Measurements from ENCODE around the gene ZBTB45. TPM values are rescaled to one million over a fixed set of nuclear protein-coding genes. Genes with fewer than 3 reads are reported as not detected.

The ZBTB45 gene
- total RNA-seq, 1 experiment from 2014 or later = 19.7 TPM

GRCh38 chr19:58497634-58498170 lies 21.9 kb downstream of the ZBTB45 start:
- Mint-ChIP-seq H3K4me1 (peaks cover 17% of the 10 kb centered on the region), H3K4me3 (peak overlapping the region; percentile 81), H3K27me3 (ENCODE audit: low read depth) (peaks cover 4% of the 10 kb centered on the region; the same call in 1 of the 2 replicates), H3K27ac (no peak overlapping the region), H3K9me3 (no peaks in the 10 kb centered on the region; the same call in 1 of the 2 replicates), H3K36me3 (no peaks in the 10 kb centered on the region)
- TF ChIP-seq JAZF1 (CRISPR knock-in tag; IDR thresholded peaks at IDR 0.05) (no peak), NFE2L1 (CRISPR knock-in tag; IDR thresholded peaks at IDR 0.05) (no peak), GTF2I (CRISPR knock-in tag; conservative IDR thresholded peaks at IDR 0.05) (no peak)
- ATAC-seq (no peak), DNase-seq (ENCODE audit: low spot score) (no peak)
- POLR2A ChIA-PET = no interaction called here
- CTCF ChIA-PET = no interaction called here

- no peaks in the 10 kb centered on the region for H3K4me1 Mint-ChIP-seq
- no peaks in the 10 kb centered on the region for H3K36me3 Mint-ChIP-seq
- ATAC-seq (no peak), DNase-seq (ENCODE audit: low spot score) (no peak)
- ChIA-PET POLR2A (no interaction called here), CTCF (no interaction called here)
- no peak overlapping the region for H3K27ac Mint-ChIP-seq
- TF ChIP-seq SMAD4 (CRISPR knock-in tag; IDR thresholded peaks at IDR 0.05) (no peak), JAZF1 (CRISPR knock-in tag; IDR thresholded peaks at IDR 0.05) (no peak), ZNF317 (CRISPR knock-in tag; IDR thresholded peaks at IDR 0.05; ENCODE audit: borderline replicate concordance, low read depth) (no peak), ELF4 (CRISPR knock-in tag; IDR thresholded peaks at IDR 0.05; ENCODE audit: low read depth) (no peak), IRF2 (CRISPR knock-in tag; IDR thresholded peaks at IDR 0.05; ENCODE audit: borderline replicate concordance, low read depth) (no peak), FOXK1 (CRISPR knock-in tag; IDR thresholded peaks at IDR 0.05) (no peak), NFE2L1 (CRISPR knock-in tag; IDR thresholded peaks at IDR 0.05) (no peak), CDX4 (CRISPR knock-in tag; IDR thresholded peaks at IDR 0.05; ENCODE audit: borderline replicate concordance) (no peak), TCF7 (CRISPR knock-in tag; IDR thresholded peaks at IDR 0.05; ENCODE audit: low read depth) (no peak), CREB1 (CRISPR knock-in tag; IDR thresholded peaks at IDR 0.05) (no peak), E2F1 (CRISPR knock-in tag; IDR thresholded peaks at IDR 0.05) (no peak), ATF1 (CRISPR knock-in tag; IDR thresholded peaks at IDR 0.05) (no peak), PRRX2 (CRISPR knock-in tag; IDR thresholded peaks at IDR 0.05) (no peak), ZNF425 (CRISPR knock-in tag; conservative IDR thresholded peaks at IDR 0.05) (no peak), MLX (CRISPR knock-in tag; IDR thresholded peaks at IDR 0.05) (no peak), ETV6 (CRISPR knock-in tag; IDR thresholded peaks at IDR 0.05) (no peak), HMGA2 (CRISPR knock-in tag; IDR thresholded peaks at IDR 0.05) (no peak), ZBTB21 (CRISPR knock-in tag; IDR thresholded peaks at IDR 0.05; ENCODE audit: borderline replicate concordance) (no peak)
- peaks cover under 1% of the 10 kb centered on the region; the same call in 1 of the 2 replicates for H3K9me3 Mint-ChIP-seq
- no peak overlapping the region for H3K4me3 Mint-ChIP-seq
- no peaks in the 10 kb centered on the region for H3K27me3 Mint-ChIP-seq (ENCODE audit: low read depth)
Observed at GRCh38 chr19:58492265-58492664, 27.3 kb downstream of the ZBTB45 start.

GRCh38 chr19:58491393-58491792 lies 28.2 kb downstream of the ZBTB45 start:
- Mint-ChIP-seq H3K4me3 (no peak overlapping the region), H3K4me1 (no peaks in the 10 kb centered on the region), H3K36me3 (no peaks in the 10 kb centered on the region), H3K9me3 (peaks cover 4% of the 10 kb centered on the region; the same call in 1 of the 2 replicates), H3K27ac (no peak overlapping the region), H3K27me3 (ENCODE audit: low read depth) (no peaks in the 10 kb centered on the region)
- CTCF ChIA-PET = no interaction called here
- no peak for DNase-seq (ENCODE audit: low spot score)
- POLR2A ChIA-PET = no interaction called here
- ATAC-seq = no peak
- TF ChIP-seq SP1 (CRISPR knock-in tag; conservative IDR thresholded peaks at IDR 0.05) (no peak), ELF4 (CRISPR knock-in tag; IDR thresholded peaks at IDR 0.05; ENCODE audit: low read depth) (no peak), RELA (CRISPR knock-in tag; IDR thresholded peaks at IDR 0.05; ENCODE audit: borderline replicate concordance) (no peak), SOX15 (CRISPR knock-in tag; IDR thresholded peaks at IDR 0.05) (no peak), ARID4B (CRISPR knock-in tag; IDR thresholded peaks at IDR 0.05; ENCODE audit: borderline replicate concordance) (no peak)

All from WTC11 (cell line).